CD14-positive monocyte (primary cell): ENCODE measurements around the gene CCND1. TPM values are rescaled to one million over a fixed set of nuclear protein-coding genes. Genes with fewer than 3 reads are reported as not detected.

ENCODE experiments used
- DNase-seq, 3 donors: peaks; one replicate each; pipeline ENCODE4 v3.0.0-alpha.2; 2011 to 2022
- H2AFZ ChIP-seq: 2 replicates; pipeline ENCODE4 v1.6.0; 2012; ENCODE audit warnings: mild to moderate bottlenecking, low read depth, low read length, inconsistent platforms; ENCODE audit not compliant: insufficient read depth, poor library complexity, severe bottlenecking
- H3K27ac ChIP-seq, 2 donors: 1 replicate in 1 of 2; 2 replicates in 1 of 2; pipeline ENCODE4 v1.5.1; 2012 to 2013; ENCODE audit warnings: low read length in 2 of 2, control low read depth in 1 of 2, inconsistent platforms in 1 of 2, low read depth in 1 of 2, mild to moderate bottlenecking in 1 of 2
- H3K27me3 ChIP-seq, 2 donors: one replicate each; pipeline versions ENCODE4 v1.6.0 to v1.6.1; 2011 to 2013; ENCODE audit warnings: low read length in 2 of 2; ENCODE audit not compliant: control insufficient read depth in 2 of 2, insufficient read depth in 2 of 2
- H3K36me3 ChIP-seq, 2 donors: replicated peaks in 1 of 2; 1 replicate in 1 of 2; 2 replicates in 1 of 2; pipeline versions ENCODE4 v1.5.1 to v1.6.1; 2012 to 2013; ENCODE audit warnings: low read length in 2 of 2, control low read depth in 1 of 2, inconsistent platforms in 1 of 2, mild to moderate bottlenecking in 1 of 2; ENCODE audit not compliant: insufficient read depth in 2 of 2, control insufficient read depth in 1 of 2
- H3K4me1 ChIP-seq, 2 donors: 1 replicate in 1 of 2; 2 replicates in 1 of 2; pipeline versions ENCODE4 v1.5.1 to v1.6.1; 2012 to 2013; ENCODE audit warnings: low read length in 2 of 2, control low read depth in 1 of 2, inconsistent platforms in 1 of 2, mild to moderate bottlenecking in 1 of 2, moderate library complexity in 1 of 2; ENCODE audit not compliant: insufficient read depth in 2 of 2, control insufficient read depth in 1 of 2
- H3K4me2 ChIP-seq: replicated peaks from 2 replicates; pipeline ENCODE3; 2012; ENCODE audit warnings: low read length, moderate library complexity, mild to moderate bottlenecking; ENCODE audit not compliant: poor library complexity, severe bottlenecking; ENCODE audit errors: extremely low read depth
- H3K4me3 ChIP-seq, 3 experiments: fragments of 200-600 bp in 1 of 3; sonication (generic) in 1 of 3; replicated peaks in 1 of 3; 1 replicate in 2 of 3; 2 replicates in 1 of 3; pipeline ENCODE4 v1.5.1; 2011 to 2013; ENCODE audit warnings: low read length in 3 of 3, mild to moderate bottlenecking in 3 of 3, control low read depth in 2 of 3, low read depth in 2 of 3, inconsistent platforms in 1 of 3, moderate library complexity in 1 of 3
- H3K79me2 ChIP-seq: 2 replicates; pipeline ENCODE4 v1.6.0; 2012; ENCODE audit warnings: mild to moderate bottlenecking, control low read depth, inconsistent platforms, low read length, moderate library complexity; ENCODE audit not compliant: insufficient read depth
- H3K9ac ChIP-seq: 2 replicates; pipeline ENCODE4 v1.6.0; 2017; ENCODE audit warnings: low read length, mild to moderate bottlenecking; ENCODE audit not compliant: insufficient read depth, poor library complexity, severe bottlenecking
- H3K9me3 ChIP-seq, 2 donors: replicated peaks in 1 of 2; 1 replicate in 1 of 2; 2 replicates in 1 of 2; pipeline versions ENCODE4 v1.5.1 to v1.6.1; 2012 to 2013; ENCODE audit warnings: low read length in 2 of 2, control low read depth in 1 of 2; ENCODE audit not compliant: control insufficient read depth in 1 of 2, insufficient read depth in 1 of 2
- H4K20me1 ChIP-seq: 2 replicates; pipeline ENCODE4 v1.6.0; 2012; ENCODE audit warnings: mild to moderate bottlenecking, low read length, control low read depth, moderate library complexity; ENCODE audit not compliant: insufficient read depth
- H3K27ac Mint-ChIP-seq, 7 donors: one replicate each; pipeline ENCODE4 v1.8.0; 2020; ENCODE audit warnings: mild to moderate bottlenecking in 7 of 7, mixed read lengths in 7 of 7, moderate library complexity in 6 of 7, inconsistent platforms in 2 of 7
- H3K27me3 Mint-ChIP-seq, 3 donors: one replicate each; pipeline ENCODE4 v1.8.0; 2021 to 2022; ENCODE audit warnings: low read depth in 3 of 3, mild to moderate bottlenecking in 3 of 3, mixed read lengths in 3 of 3, moderate library complexity in 3 of 3, inconsistent platforms in 1 of 3
- H3K36me3 Mint-ChIP-seq, 2 donors: one replicate each; pipeline ENCODE4 v1.8.0; 2020; ENCODE audit warnings: mixed read lengths in 2 of 2, inconsistent platforms in 1 of 2, mild to moderate bottlenecking in 1 of 2
- H3K4me1 Mint-ChIP-seq: one replicate; pipeline ENCODE4 v1.8.0; 2020; ENCODE audit warnings: mild to moderate bottlenecking, mixed read lengths
- H3K4me3 Mint-ChIP-seq, 2 donors: one replicate each; pipeline ENCODE4 v1.8.0; 2020; ENCODE audit warnings: mild to moderate bottlenecking in 2 of 2, mixed read lengths in 2 of 2, moderate library complexity in 1 of 2
- H3K9me3 Mint-ChIP-seq, 7 donors: one replicate each; pipeline ENCODE4 v1.8.0; 2020 to 2022; ENCODE audit warnings: mixed read lengths in 7 of 7, mild to moderate bottlenecking in 6 of 7, moderate library complexity in 6 of 7, inconsistent platforms in 2 of 7
- WGBS: methylation state at CpG from one replicate; pipeline ENCODE4 v1.1.5; 2013; ENCODE audit warnings: missing lambda C conversion rate; ENCODE audit not compliant: insufficient coverage; 5-methylcytosine and 5-hydroxymethylcytosine counted together
- intact Hi-C, 2 donors: fragments of 100-400 bp; cut with micrococcal nuclease; formaldehyde crosslinking; loops; one replicate each; pipeline versions ENCODE4 v1.15.0 to v1.15.1; 2023
- polyA plus RNA-seq, 3 donors: library from polyadenylated mRNA; depleted of rRNA in 1 of 3; unstranded in 2 of 3; stranded (reverse) in 1 of 3; fragments of 300-500 nt in 2 of 3; fragments of >200 nt in 1 of 3; fragmentation: Illumina TruSeq in 2 of 3; gene quantifications; 1 replicate in 2 of 3; 2 replicates in 1 of 3; pipeline ENCODE4 v1.2.3, GENCODE V29; 2012 to 2021
- TF ChIP-seq, protein P1 (sequence below): fragments of 200-600 bp; IDR thresholded peaks from one replicate; pipeline ENCODE4 v1.8.0; 2022; ENCODE audit warnings: antibody characterized with exemption, mild to moderate bottlenecking

CCND1 gene
- polyA plus RNA-seq, 3 donors = 0.01 TPM; not detected in 2

DNA sequence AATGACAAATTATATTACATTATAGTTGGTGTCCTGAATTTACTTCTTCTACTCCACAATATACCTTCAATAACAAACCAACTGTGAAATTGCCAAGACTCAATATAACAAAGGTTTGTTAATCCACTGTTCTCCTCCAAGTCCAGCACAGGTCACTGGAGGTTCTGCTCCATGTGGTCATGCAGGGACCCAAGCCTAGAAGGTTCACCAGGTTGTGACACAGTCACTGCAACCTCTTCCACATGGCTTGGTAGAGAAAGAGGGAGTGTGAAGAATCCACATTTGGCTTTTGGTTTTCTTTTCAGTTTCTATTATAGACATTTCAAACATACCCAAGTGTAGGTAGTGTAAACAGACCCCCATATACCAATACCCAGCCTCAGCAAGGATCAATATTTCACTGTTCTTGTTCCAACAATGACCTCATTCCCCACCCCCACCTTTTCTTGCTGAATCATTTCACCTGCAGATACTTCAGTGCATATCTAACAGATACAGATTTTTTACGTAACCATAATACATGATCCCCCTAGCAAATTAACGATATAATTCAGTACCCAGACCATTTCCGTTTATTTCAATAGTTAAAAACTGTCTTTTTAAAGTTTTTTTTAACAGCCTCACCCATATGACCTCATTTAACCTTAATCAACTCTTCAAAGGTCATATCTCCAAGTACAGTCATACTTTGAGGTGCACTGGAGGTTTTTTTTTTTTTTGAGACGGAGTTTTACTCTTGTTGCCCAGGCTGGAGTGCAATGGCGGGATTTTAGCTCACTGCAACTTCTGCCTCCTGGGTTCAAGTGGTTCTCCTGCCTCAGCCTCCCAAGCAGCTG is 48.7 kb downstream of the CCND1 start:
- no peak overlapping the region for H3K27ac Mint-ChIP-seq
- H3K9me3 Mint-ChIP-seq = peaks cover 4 to 19% (median 10%) of the 10 kb centered on the region in 7 donors
- no peak overlapping the region for H3K4me3 ChIP-seq
- H3K9ac ChIP-seq = no peak overlapping the region
- peaks cover 3 to 4% of the 10 kb centered on the region in 2 donors for H3K4me1 ChIP-seq
- H4K20me1 ChIP-seq = no peaks in the 10 kb centered on the region
- peaks cover 8% of the 10 kb centered on the region for H3K4me1 Mint-ChIP-seq
- H3K79me2 ChIP-seq = no peaks in the 10 kb centered on the region
- H3K4me3 Mint-ChIP-seq = no peak overlapping the region
- no peak overlapping the region for H3K4me2 ChIP-seq
- no CpG with 5 or more reads among the region's 5 CpGs for WGBS
- no peak overlapping the region for H2AFZ ChIP-seq
- DNase-seq = no peak
- H3K27me3 Mint-ChIP-seq = peaks cover 26 to 71% (median 38%) of the 10 kb centered on the region in 3 donors
- H3K9me3 ChIP-seq = no peaks in the 10 kb centered on the region
- intact Hi-C loops = loop anchor here in 1 of 2 donors (10.0 kb wide), 1 partner anchor 505 kb away; no protein-coding TSS in a partner anchor
- H3K27ac ChIP-seq = no peak overlapping the region
- peaks cover 4 to 21% of the 10 kb centered on the region in 2 donors for H3K27me3 ChIP-seq
- H3K36me3 Mint-ChIP-seq = no peaks in the 10 kb centered on the region
- TF ChIP-seq, protein P1, sequence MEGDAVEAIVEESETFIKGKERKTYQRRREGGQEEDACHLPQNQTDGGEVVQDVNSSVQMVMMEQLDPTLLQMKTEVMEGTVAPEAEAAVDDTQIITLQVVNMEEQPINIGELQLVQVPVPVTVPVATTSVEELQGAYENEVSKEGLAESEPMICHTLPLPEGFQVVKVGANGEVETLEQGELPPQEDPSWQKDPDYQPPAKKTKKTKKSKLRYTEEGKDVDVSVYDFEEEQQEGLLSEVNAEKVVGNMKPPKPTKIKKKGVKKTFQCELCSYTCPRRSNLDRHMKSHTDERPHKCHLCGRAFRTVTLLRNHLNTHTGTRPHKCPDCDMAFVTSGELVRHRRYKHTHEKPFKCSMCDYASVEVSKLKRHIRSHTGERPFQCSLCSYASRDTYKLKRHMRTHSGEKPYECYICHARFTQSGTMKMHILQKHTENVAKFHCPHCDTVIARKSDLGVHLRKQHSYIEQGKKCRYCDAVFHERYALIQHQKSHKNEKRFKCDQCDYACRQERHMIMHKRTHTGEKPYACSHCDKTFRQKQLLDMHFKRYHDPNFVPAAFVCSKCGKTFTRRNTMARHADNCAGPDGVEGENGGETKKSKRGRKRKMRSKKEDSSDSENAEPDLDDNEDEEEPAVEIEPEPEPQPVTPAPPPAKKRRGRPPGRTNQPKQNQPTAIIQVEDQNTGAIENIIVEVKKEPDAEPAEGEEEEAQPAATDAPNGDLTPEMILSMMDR = no peak
- no peaks in the 10 kb centered on the region for H3K36me3 ChIP-seq

DNA sequence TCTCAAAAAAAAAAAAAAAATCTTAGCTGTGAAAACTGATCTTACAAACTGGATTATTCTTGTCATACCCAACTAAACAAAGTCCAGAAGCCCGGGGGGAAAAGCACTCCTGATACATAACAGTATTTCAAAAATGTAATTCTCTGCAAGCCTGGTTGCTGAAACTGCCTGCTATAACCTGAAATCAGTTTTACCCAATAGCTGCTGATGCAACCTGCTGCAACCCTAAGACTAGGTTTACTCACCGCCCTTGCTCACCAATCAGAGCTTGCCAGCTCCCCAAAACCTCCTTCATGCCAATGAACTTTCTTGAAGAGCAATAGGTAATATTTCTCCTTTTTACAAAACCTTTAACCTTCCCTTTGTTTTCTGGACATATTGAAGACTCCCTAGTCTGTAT is 50.5 kb downstream of the CCND1 start:
- Histone ChIP-seq H3K9me3 (no peaks in the 10 kb centered on the region), H3K27me3 (peaks cover 0 to 8% of the 10 kb centered on the region in 2 donors), H3K9ac (no peak overlapping the region), H3K4me2 (no peak overlapping the region), H3K27ac (no peak overlapping the region), H3K36me3 (no peaks in the 10 kb centered on the region), H3K79me2 (no peaks in the 10 kb centered on the region), H3K4me1 (no peaks in the 10 kb centered on the region), H3K4me3 (no peak overlapping the region), H4K20me1 (no peaks in the 10 kb centered on the region), H2AFZ (no peak overlapping the region)
- Mint-ChIP-seq H3K9me3 (peaks cover 4 to 19% (median 10%) of the 10 kb centered on the region in 7 donors), H3K27ac (no peak overlapping the region), H3K4me3 (peak overlapping the region in 1 of 2 donors; percentile 14), H3K36me3 (no peaks in the 10 kb centered on the region), H3K27me3 (peaks cover 10 to 64% (median 26%) of the 10 kb centered on the region in 3 donors), H3K4me1 (no peaks in the 10 kb centered on the region)
- TF ChIP-seq, protein P1 = no peak
- no peak for DNase-seq
- intact Hi-C loops = no loop called here
- 100% methylated on average over 2 of the region's 2 CpGs for WGBS
